Testis (tissue), 2 donors: ENCODE data around the gene MBLAC2.

Source experiments
- CTCF ChIP-seq, 3 experiments: fragments of 450-650 bp in 2 of 3; fragments of 200-600 bp in 1 of 3; sonication (generic) in 1 of 3; IDR thresholded peaks; one replicate each; pipeline ENCODE4 v1.5.1; 2016 to 2019; ENCODE audit warnings: antibody characterized with exemption in 3 of 3, mild to moderate bottlenecking in 2 of 3, moderate library complexity in 1 of 3
- POLR2A ChIP-seq: fragments of 450-650 bp; IDR thresholded peaks from one replicate; pipeline ENCODE4 v1.6.1; 2017; ENCODE audit warnings: antibody characterized with exemption, mild to moderate bottlenecking, moderate library complexity

- TF ChIP-seq CTCF (IDR thresholded peaks at IDR 0.05) (peak in 2 of 3 experiments; percentile 29 to 45), POLR2A (no peak)
Measured at GRCh38 chr5:90474235-90475107, at the start of gene MBLAC2, which contains the start of gene POLR3G.
